Osteocyte (in vitro differentiated cells): ENCODE measurements around the gene SLC6A20. TPM values are rescaled to one million over a fixed set of nuclear protein-coding genes. Genes with fewer than 3 reads are reported as not detected.

ENCODE experiments used
- DNase-seq: peaks from one replicate; pipeline ENCODE4 v3.0.0; 2021; ENCODE audit warnings: mixed read lengths; ENCODE audit not compliant: unreplicated experiment; ENCODE audit errors: extremely low spot score
- H3K27ac Mint-ChIP-seq: one replicate; pipeline ENCODE4 v1.8.0; 2021; ENCODE audit warnings: mild to moderate bottlenecking, mixed read lengths; ENCODE audit not compliant: unreplicated experiment
- H3K27me3 Mint-ChIP-seq: one replicate; pipeline ENCODE4 v1.8.0; 2021; ENCODE audit warnings: mixed read lengths; ENCODE audit not compliant: unreplicated experiment
- H3K36me3 Mint-ChIP-seq: one replicate; pipeline ENCODE4 v1.8.0; 2021; ENCODE audit warnings: mixed read lengths; ENCODE audit not compliant: unreplicated experiment
- H3K4me1 Mint-ChIP-seq: one replicate; pipeline ENCODE4 v1.8.0; 2021; ENCODE audit warnings: mixed read lengths; ENCODE audit not compliant: unreplicated experiment
- H3K4me3 Mint-ChIP-seq: one replicate; pipeline ENCODE4 v1.8.0; 2021; ENCODE audit warnings: mild to moderate bottlenecking, moderate library complexity, mixed read lengths; ENCODE audit not compliant: unreplicated experiment
- H3K9me3 Mint-ChIP-seq: one replicate; pipeline ENCODE4 v1.8.0; 2021; ENCODE audit warnings: mixed read lengths; ENCODE audit not compliant: unreplicated experiment
- total RNA-seq: library from RNA; stranded (reverse); gene quantifications from 2 replicates; pipeline ENCODE4 v1.2.1, GENCODE V29; 2021
- TF ChIP-seq, protein P1 (sequence below): fragments of 200-600 bp; sonication (generic); IDR thresholded peaks from 2 replicates; pipeline ENCODE4 v1.5.0; 2021; ENCODE audit warnings: antibody characterized with exemption, mild to moderate bottlenecking, moderate library complexity

Gene SLC6A20
- total RNA-seq, 1 donor from 2014 or later, result not detected

DNA sequence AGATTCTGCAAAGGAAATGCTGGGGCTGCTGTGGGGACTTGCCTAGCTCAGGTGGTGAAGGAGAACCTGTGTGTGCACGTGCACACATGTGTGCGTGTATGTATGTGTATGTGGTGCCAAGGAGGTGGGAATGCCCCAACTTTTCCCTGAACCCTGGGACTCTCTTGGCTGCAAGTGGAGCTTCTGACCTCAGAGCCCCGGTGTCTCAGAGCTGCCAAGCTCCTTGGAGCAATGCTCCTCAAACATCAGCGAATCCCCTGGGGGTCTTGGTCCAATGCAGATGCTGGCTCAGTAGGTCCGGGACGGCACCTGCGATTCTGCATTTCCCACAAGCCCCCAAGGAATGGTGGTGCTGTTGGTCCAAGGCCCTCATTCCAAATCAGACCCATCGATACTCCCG is 5.8 kb upstream of the SLC6A20 start:
- H3K4me3 Mint-ChIP-seq, result no peak overlapping the region
- H3K4me1 Mint-ChIP-seq, result no peaks in the 10 kb centered on the region
- TF ChIP-seq, protein P1, sequence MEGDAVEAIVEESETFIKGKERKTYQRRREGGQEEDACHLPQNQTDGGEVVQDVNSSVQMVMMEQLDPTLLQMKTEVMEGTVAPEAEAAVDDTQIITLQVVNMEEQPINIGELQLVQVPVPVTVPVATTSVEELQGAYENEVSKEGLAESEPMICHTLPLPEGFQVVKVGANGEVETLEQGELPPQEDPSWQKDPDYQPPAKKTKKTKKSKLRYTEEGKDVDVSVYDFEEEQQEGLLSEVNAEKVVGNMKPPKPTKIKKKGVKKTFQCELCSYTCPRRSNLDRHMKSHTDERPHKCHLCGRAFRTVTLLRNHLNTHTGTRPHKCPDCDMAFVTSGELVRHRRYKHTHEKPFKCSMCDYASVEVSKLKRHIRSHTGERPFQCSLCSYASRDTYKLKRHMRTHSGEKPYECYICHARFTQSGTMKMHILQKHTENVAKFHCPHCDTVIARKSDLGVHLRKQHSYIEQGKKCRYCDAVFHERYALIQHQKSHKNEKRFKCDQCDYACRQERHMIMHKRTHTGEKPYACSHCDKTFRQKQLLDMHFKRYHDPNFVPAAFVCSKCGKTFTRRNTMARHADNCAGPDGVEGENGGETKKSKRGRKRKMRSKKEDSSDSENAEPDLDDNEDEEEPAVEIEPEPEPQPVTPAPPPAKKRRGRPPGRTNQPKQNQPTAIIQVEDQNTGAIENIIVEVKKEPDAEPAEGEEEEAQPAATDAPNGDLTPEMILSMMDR, result no peak
- peaks cover 42% of the 10 kb centered on the region for H3K27me3 Mint-ChIP-seq
- H3K36me3 Mint-ChIP-seq, result peaks cover 11% of the 10 kb centered on the region
- no peak for DNase-seq
- no peak overlapping the region for H3K27ac Mint-ChIP-seq
- peaks cover 8% of the 10 kb centered on the region for H3K9me3 Mint-ChIP-seq

DNA sequence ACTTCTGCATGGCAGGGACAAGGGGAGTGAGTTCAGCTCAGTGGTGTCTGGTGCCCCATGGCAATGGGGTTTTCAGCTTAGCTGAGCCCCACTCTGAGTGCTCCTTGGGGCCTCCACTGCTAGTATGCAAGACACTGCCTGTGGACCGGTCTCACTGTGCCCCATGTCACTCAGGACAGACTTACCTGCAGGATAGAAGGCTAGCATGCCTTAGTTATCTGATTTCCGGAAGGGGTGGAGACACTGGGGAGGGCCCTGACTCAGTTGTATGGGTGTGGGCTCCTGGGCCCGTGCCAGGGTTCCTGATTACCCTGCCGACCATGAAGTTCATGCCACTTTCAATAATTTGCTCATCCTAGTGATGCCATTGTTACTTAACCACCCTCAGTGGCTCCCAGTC is 4.3 kb upstream of the SLC6A20 start:
- no peak for DNase-seq
- H3K27ac Mint-ChIP-seq, result no peak overlapping the region
- TF ChIP-seq, protein P1, result no peak
- peaks cover 46% of the 10 kb centered on the region for H3K27me3 Mint-ChIP-seq
- peaks cover 5% of the 10 kb centered on the region for H3K4me1 Mint-ChIP-seq
- H3K36me3 Mint-ChIP-seq, result peaks cover 8% of the 10 kb centered on the region
- peaks cover 8% of the 10 kb centered on the region for H3K9me3 Mint-ChIP-seq
- H3K4me3 Mint-ChIP-seq, result no peak overlapping the region

DNA sequence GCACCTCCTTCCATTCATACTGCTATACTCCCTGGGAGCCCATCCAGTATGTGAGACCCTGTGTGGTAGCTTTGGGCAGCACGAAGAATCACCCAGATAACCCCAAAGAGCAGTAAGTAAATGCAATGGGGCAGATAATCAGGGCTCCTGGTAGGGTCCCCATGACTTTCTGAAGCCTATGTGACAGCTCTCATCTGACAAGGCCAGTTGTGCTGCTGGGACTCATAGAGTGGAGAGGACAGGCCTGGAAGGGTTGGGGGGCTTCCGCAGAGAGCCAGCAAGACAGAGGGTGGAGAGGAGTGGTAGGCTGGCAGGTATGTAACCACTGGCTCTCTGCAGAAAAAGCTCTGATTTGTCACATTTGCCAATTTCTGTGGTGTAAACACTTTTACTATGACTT is 3.2 kb upstream of the SLC6A20 start:
- Mint-ChIP-seq H3K4me3 (no peak overlapping the region), H3K9me3 (peaks cover under 1% of the 10 kb centered on the region), H3K4me1 (peaks cover 9% of the 10 kb centered on the region), H3K27me3 (peaks cover 47% of the 10 kb centered on the region), H3K27ac (no peak overlapping the region), H3K36me3 (peaks cover under 1% of the 10 kb centered on the region)
- TF ChIP-seq, protein P1, result no peak
- DNase-seq, result no peak

DNA sequence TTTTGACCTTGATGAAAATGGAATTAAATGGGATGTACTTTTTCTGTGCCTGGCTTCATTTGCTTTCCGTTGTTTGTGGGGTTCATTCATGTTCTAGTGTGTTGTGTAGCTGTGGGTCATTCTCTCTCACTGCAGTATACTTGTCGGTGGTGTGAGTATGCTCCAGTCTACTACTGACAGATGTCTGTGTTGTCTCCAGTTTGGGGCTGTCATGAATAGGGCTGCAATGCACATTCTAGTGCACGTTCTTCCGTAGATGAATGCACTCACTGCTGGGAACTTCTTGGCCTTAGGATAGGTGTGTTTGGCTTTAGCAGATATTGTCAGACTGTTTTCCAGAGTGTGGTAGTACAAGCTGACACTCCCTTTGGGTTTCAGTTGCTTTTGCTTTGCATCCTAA is 1.7 kb upstream of the SLC6A20 start:
- TF ChIP-seq, protein P1, result no peak
- H3K9me3 Mint-ChIP-seq, result no peaks in the 10 kb centered on the region
- H3K27ac Mint-ChIP-seq, result no peak overlapping the region
- H3K4me3 Mint-ChIP-seq, result no peak overlapping the region
- H3K27me3 Mint-ChIP-seq, result peaks cover 63% of the 10 kb centered on the region
- H3K36me3 Mint-ChIP-seq, result no peaks in the 10 kb centered on the region
- peak; percentile 8 for DNase-seq
- H3K4me1 Mint-ChIP-seq, result peaks cover 9% of the 10 kb centered on the region

DNA sequence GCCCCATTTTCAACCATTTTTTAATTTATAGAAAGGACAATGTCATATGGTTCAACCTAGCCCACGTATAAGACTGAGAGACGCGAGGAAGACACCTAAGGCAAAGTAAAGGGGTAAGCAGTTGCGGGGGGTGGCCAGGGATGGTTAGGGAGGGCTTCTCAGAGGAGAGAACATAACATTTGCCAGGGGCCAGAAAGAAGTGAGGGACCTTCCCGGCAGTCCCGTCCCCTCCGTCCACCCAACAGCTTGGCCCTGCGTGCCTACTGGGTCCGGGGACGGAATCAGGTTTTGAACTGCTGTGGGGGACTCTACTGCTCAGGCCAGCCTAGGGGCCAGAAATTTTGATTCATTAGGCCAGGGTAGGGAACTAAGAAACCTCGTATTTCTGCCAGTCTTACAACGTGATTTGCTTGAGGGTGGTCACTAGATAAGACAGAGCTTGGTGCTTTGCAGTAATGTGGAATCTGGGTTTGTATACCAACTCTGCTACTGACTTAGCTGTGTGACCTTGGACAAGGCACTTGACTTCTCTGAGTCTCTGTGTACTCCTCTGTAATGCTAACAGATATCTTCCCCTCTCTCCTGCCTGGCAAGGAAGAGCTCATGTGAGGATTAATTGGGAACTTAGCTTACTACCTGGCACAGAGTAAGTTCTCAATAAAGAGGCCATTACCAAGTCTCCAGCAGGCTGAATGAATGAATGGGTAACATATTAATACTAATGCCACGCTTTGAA is 734 bp upstream of the SLC6A20 start:
- H3K27ac Mint-ChIP-seq, result no peak overlapping the region
- TF ChIP-seq, protein P1, result no peak
- H3K9me3 Mint-ChIP-seq, result no peaks in the 10 kb centered on the region
- peak; percentile 71 for DNase-seq
- H3K4me3 Mint-ChIP-seq, result peak overlapping the region; percentile 54
- peaks cover 72% of the 10 kb centered on the region for H3K27me3 Mint-ChIP-seq
- peaks cover 9% of the 10 kb centered on the region for H3K4me1 Mint-ChIP-seq
- no peaks in the 10 kb centered on the region for H3K36me3 Mint-ChIP-seq
